Measurements from ENCODE around the gene HIF1A.
"Not testable (repeated sequence)": the region's sequence is repeated elsewhere in the genome, so short reads cannot be mapped to it uniquely, and the experiment has no call there.

HIF1A gene

GRCh38 chr14:61708693-61709092 is 13.4 kb downstream of the HIF1A start:
- not testable (repeated sequence) for DNase-seq (ENCODE audit: low read depth in 2 of 2)

DNA sequence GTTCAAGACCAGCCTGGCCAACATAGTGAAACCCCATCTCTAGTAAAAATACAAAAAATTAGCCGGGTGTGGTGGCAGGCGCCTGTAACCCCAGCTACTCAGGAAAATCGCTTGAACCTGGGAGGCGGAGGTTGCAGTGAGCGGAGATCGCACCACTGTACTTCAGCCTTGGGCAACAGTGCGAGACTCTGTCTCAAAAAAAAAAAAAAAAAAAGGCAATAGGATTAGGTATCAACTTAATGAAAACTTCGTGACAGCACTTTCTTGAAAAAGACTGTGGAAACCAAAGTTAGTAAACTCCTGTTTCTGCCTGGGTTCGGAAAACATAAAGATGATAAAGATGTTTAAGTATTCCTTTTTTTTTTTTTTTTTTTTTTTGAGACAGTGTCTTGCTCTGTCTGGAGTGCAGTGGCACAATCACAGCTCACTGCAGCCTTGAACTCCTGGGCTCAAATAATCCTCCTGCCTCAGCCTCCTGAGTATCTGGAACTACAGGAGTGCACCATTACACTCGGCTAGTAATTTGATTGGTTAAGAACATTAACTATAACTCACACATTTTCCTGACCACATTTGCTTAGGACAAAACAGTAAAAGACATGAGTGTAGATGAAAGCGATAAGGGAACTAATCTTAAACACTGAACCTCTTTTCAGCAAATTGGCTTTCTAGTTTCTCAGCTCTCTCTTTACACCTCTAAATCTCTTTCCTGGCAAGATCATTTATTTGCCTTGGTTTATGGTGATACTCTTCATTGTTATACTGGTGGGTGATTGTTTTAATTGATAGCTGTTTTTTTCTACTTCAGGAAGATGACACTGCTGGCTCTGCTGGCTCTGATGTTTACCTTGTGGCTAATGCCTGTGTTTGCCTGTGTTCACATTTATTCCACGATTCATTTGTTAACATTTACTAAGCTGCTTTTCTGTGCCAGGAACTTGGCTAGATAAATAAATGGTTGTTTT is 15.8 kb downstream of the HIF1A start:
- DNase-seq (ENCODE audit: low read depth in 2 of 2) = no peak

DNA sequence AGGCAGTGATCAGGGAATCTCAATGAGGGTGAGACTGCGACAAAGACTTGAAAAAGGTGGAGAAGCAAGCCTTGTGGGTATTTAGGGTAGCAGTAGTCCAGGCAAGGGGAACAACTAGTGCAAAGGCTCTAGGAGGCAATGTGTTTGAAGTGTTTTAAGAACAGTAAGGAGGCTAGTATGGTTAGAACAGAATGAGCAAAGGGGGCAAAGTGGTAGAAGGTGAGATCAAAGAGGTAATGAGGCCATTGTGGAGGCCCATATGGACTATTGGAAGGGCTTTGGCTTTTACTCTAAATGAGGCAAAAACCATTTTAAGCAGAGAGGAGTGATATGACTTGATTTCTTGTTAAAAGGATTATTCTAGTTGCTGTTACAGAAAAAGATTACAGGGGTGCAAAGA is 16.8 kb downstream of the HIF1A start:
- no peak for DNase-seq (ENCODE audit: low read depth in 2 of 2)

DNA sequence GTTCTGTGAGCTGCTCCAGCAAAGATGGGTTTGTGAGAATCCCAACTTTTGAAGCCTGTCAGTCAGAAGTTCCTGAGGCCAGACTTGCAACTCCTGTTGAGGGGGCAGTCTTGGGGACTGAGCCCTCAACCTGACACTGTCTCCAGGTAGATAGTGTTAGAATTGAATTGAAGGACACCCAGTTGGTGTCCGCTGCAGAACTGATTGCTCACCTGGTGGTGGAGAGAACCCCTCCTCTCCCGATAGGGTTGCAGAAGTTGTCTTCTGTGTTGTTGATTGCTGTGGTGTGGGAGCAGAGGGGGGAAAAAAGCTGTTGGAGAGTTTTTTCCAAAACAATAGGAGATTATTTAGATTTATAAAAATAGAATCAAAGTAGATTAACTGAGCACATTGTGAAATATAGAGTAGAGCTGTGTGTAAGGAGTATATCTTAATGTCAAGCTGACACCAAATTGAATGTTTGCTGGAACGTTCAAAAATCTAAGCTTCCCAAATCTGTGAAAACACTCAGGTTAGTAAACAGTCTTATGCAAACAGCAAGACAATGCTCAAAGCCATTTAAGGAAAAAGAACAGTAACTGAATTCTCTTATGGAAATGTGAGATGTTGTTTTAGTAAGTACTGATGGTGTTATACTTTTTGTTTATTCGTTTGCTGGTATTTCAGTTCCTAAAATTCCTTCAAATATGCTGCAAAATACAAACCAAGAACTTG is 18.6 kb downstream of the HIF1A start:
- no peak for DNase-seq (ENCODE audit: low read depth in 2 of 2)

GRCh38 chr14:61716956-61717355 is 21.6 kb downstream of the HIF1A start:
- DNase-seq (ENCODE audit: low read depth in 2 of 2) = no peak

DNA sequence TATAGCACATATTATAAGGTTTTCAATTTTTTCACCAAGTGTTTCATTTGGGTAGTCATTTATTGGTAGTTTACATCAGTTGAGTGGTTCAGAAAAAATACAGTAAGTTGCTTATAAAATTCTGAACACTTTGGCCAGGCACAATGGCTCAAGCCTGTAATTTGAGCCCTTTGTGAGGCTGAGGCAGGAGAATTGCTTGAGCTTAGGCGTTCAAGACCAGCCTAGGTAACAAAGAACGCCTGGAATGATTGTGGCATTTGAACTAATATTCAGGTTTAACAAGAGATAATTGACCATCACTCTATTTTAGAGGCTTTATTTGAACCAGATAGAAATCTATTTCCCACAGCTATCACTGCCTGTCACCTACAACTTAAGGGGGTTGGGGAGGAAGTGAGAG is 22.7 kb downstream of the HIF1A start:
- DNase-seq (ENCODE audit: low read depth in 2 of 2) = no peak

DNA sequence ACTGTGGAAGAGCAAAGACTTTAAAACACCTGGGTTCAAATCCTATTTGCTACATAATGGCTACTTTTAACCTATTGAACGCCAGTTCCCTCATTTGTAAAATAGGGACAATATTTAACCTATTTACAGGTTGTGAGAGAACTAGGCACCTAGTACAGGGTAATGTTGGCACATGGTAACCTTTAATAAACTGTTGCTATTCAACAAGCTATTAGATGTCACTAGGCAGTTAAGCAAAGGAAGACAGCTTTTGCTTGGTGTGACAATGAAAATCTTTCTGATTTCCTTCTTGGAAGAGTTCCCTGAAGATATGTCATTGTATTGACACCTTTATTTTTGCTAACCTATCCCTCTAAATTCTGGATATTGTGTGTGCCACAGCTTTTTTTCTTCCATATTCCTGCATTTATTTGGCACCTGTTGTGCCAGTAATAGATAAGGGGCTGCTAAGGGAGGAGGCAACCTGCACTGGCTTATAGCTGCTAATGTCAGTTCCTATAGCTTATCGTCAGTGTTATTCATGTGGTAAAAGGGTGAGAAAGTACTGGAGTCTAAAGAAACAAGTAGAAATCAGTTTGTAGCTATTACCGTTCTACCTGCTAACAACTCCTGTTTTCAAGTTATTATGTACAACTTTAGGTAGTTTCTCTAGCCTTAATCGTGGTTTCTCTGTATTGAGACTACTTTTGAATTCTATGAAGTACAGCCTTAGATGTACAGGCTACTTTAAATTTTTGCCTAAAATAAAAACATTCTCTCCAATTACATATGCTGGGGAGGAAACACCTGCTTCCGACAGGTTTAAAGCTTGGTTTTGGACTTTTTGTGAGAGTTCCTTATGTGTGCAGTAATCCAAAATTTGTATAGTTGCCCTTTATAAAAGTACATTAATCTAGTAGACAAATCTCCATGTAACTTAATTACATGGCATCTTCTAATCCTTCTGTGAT is 24.3 kb downstream of the HIF1A start:
- DNase-seq (ENCODE audit: low read depth in 2 of 2) = no peak

GRCh38 chr14:61720294-61720661 is 25.0 kb downstream of the HIF1A start:
- no peak for DNase-seq (ENCODE audit: low read depth in 2 of 2)

GRCh38 chr14:61720741-61721140 is 25.4 kb downstream of the HIF1A start:
- DNase-seq (ENCODE audit: low read depth in 2 of 2) = no peak

- DNase-seq (ENCODE audit: low read depth in 2 of 2) = no peak
Measured at GRCh38 chr14:61724133-61724532, 28.8 kb downstream of the HIF1A start.

- DNase-seq (ENCODE audit: low read depth in 2 of 2) = no peak
Measured at GRCh38 chr14:61726778-61727658, 31.7 kb downstream of the HIF1A start.

DNA sequence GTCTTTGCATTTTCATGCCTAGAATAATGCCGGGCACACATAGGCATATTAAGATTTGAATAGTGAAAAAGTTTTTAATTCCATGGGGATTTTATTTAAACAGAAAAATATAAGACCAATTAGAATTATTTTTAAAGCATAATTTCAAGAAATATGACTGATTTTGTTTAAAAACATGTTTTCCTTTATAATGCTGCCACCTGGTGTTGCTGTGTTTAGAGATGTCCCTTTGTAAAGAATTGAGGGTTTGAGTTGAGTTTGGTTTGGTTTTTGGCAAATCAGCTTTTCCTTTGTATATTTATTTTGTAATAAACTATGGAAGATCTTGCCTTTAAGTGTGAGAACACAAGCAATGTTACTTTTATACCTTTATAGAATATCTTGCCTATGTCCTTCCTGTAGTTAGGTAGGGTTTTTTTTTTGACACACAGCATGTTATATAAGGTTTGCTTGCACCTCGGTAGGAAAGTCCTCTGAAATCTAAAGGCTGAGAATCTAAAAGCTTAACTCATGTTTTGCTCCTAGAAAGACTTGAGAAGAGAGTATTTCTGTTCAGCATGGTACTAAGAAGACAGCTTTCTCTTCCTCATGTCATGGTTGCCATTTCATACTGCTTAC is 35.6 kb downstream of the HIF1A start:
- DNase-seq (ENCODE audit: low read depth in 2 of 2) = no peak

- no peak for DNase-seq (ENCODE audit: low read depth in 2 of 2)
Measured at GRCh38 chr14:61733972-61734371, 38.7 kb downstream of the HIF1A start.

DNA sequence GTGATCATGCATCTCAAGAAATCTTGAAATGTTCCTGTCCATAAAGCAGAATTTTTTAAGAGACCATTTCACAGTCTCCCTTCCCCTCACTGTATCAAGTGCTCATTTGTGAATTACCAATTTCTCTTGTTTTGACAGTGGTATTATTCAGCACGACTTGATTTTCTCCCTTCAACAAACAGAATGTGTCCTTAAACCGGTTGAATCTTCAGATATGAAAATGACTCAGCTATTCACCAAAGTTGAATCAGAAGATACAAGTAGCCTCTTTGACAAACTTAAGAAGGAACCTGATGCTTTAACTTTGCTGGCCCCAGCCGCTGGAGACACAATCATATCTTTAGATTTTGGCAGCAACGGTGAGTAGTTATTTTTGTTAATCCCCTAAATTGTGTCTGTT is 41.4 kb downstream of the HIF1A start:
- no peak for DNase-seq (ENCODE audit: low read depth in 2 of 2)

DNA sequence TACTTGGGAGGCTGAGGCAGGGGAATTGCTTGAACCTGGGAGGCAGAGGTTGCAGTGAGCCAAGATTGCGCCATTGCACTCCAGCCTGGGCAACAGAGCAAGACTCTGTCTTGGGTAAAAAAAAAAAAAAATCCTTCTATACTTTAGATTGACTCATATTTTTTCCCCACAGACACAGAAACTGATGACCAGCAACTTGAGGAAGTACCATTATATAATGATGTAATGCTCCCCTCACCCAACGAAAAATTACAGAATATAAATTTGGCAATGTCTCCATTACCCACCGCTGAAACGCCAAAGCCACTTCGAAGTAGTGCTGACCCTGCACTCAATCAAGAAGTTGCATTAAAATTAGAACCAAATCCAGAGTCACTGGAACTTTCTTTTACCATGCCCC is 42.6 kb downstream of the HIF1A start:
- DNase-seq (ENCODE audit: low read depth in 2 of 2) = no peak

DNA sequence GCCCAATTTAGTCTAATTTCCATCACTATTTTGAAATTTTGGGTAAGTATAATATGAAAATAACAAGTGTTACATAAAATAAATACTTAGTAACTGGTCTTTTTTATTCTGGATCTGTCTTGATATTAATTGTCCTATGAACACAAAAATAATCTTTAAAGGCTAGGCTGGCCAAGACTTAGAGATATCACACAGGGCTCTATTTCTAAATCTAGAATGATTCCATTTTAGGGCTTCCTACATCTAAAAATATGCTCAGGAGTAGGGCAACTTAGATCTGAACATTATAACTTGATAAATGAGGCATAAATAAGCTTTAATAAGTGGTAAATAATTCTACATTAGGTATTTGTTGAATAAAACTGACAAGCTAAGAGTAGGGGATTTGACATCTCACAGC is 43.8 kb downstream of the HIF1A start:
- DNase-seq (ENCODE audit: low read depth in 2 of 2) = no peak

DNA sequence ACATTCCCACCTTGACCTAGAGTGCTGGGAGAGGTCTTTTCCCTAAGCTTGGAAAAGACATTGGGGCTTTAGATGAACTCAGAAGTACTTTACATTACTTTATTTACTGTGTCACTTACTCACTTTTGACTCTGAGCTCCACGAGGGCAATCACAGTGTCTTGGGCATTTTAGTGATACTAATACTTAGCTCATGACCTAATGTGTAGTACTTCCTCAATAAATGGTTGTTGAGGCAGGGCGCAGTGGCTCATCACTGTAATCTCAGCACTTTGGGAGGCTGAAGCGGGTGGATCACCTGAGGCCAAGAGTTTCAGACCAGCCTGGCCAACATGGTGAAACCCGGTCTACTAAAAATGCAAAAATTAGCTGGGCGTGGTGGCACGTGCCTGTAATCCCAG is 47.1 kb downstream of the HIF1A start:
- DNase-seq (ENCODE audit: low read depth in 2 of 2) = no peak

GRCh38 chr14:61744238-61744637 is 48.9 kb downstream of the HIF1A start:
- DNase-seq (ENCODE audit: low read depth in 2 of 2) = no peak

GRCh38 chr14:61746346-61746745 is 51.0 kb downstream of the HIF1A start:
- not testable (repeated sequence) for DNase-seq (ENCODE audit: low read depth in 2 of 2)

- DNase-seq (ENCODE audit: low read depth in 2 of 2) = no peak
Measured at GRCh38 chr14:61746881-61747280, 51.6 kb downstream of the HIF1A start.

Data from fibroblast of skin of left quadriceps (primary cell).